SU-DHL-6 (cell line): ENCODE results near the gene HES4.

Experiments
- CTCF ChIP-seq: fragments of 200-600 bp; sonication (generic); IDR thresholded peaks from one replicate; pipeline ENCODE4 v1.5.1; 2017; ENCODE audit warnings: antibody characterized with exemption, mild to moderate bottlenecking, low read length, moderate library complexity; ENCODE audit not compliant: insufficient read depth, poor library complexity, severe bottlenecking
- EZH2phosphoT487 ChIP-seq: fragments of 200-600 bp; sonication (generic), shearing (Covaris generic); conservative IDR thresholded peaks from 2 replicates; pipeline ENCODE4 v1.6.1; 2018; ENCODE audit warnings: mild to moderate bottlenecking, antibody characterized with exemption, low read length, moderate library complexity, mixed read lengths

GRCh38 chr1:1038694-1039093 lies 38.8 kb upstream of the HES4 start:
- TF ChIP-seq CTCF (no peak), EZH2phosphoT487 (no peak)
